SK-N-SH (cell line): ENCODE results near the gene PDIA5. TPM values are rescaled to one million over a fixed set of nuclear protein-coding genes. Genes with fewer than 3 reads are reported as not detected.

Source experiments
- CTCF ChIA-PET: fragments of 300-600, 350-600 bp; formaldehyde crosslinking; extraction: SDS; loops from one replicate; lab custom pipeline; 2021; lab: Yijun Ruan, JAX
- POLR2A ChIA-PET: fragments of 350-600 bp; sonication (Branson Sonifier 250); formaldehyde crosslinking; extraction: SDS; loops from one replicate; lab custom pipeline; 2020; ENCODE audit warnings: antibody characterized with exemption, inconsistent platforms; lab: Yijun Ruan, JAX
- DNase-seq: peaks from one replicate; pipeline ENCODE4 v3.0.0; 2012
- H2AFZ ChIP-seq: fragments of 200-600 bp; sonication (generic); 2 replicates; pipeline ENCODE4 v1.8.1; 2016; ENCODE audit warnings: antibody characterized with exemption, mild to moderate bottlenecking, low read depth
- H3F3A ChIP-seq: fragments of 200-600 bp; sonication (generic); replicated peaks from 2 replicates; pipeline ENCODE3; 2016; ENCODE audit warnings: antibody characterized with exemption, mild to moderate bottlenecking; ENCODE audit not compliant: insufficient read depth
- H3K27ac ChIP-seq, 2 experiments: fragments of 200-500 bp in 1 of 2; fragments of 200-600 bp in 1 of 2; sonication (Bioruptor generic) in 1 of 2; sonication (generic), shearing (Covaris generic) in 1 of 2; 2 replicates each; pipeline versions ENCODE4 v1.5.1 to v1.6.1; 2014 to 2016; ENCODE audit warnings: low read depth in 2 of 2, inconsistent platforms in 1 of 2, low read length in 1 of 2, mild to moderate bottlenecking in 1 of 2, mixed read lengths in 1 of 2
- H3K27me3 ChIP-seq: fragments of 200-600 bp; sonication (generic), shearing (Covaris generic); 2 replicates; pipeline ENCODE4 v1.6.1; 2016; ENCODE audit warnings: mixed run types; ENCODE audit not compliant: insufficient read depth
- H3K36me3 ChIP-seq, 2 experiments: fragments of 200-500 bp in 1 of 2; fragments of 200-600 bp in 1 of 2; sonication (Bioruptor generic) in 1 of 2; sonication (generic) in 1 of 2; replicated peaks in 1 of 2; 2 replicates each; pipeline versions ENCODE3 to v1.5.1; 2014 to 2016; ENCODE audit warnings: low read length in 1 of 2, mild to moderate bottlenecking in 1 of 2; ENCODE audit not compliant: insufficient read depth in 2 of 2, control insufficient read depth in 1 of 2
- H3K4me1 ChIP-seq, 2 experiments: fragments of 200-500 bp in 1 of 2; fragments of 200-600 bp in 1 of 2; sonication (Bioruptor generic) in 1 of 2; sonication (generic), shearing (Covaris generic) in 1 of 2; 2 replicates each; pipeline versions ENCODE4 v1.5.1 to v1.6.1; 2014 to 2016; ENCODE audit warnings: low read depth in 1 of 2, low read length in 1 of 2, mixed run types in 1 of 2; ENCODE audit not compliant: insufficient read depth in 2 of 2, control insufficient read depth in 1 of 2
- H3K4me2 ChIP-seq: fragments of 200-600 bp; sonication (generic), shearing (Covaris generic); 2 replicates; pipeline ENCODE4 v1.6.1; 2017; ENCODE audit warnings: mixed run types
- H3K4me3 ChIP-seq, 2 experiments: fragments of 200-500 bp in 1 of 2; fragments of 200-600 bp in 1 of 2; sonication (Bioruptor generic) in 1 of 2; sonication (generic), shearing (Covaris generic) in 1 of 2; 2 replicates each; pipeline versions ENCODE4 v1.5.1 to v1.8.1; 2014 to 2016; ENCODE audit warnings: low read depth in 2 of 2, inconsistent platforms in 1 of 2, low read length in 1 of 2, mild to moderate bottlenecking in 1 of 2, mixed read lengths in 1 of 2, moderate library complexity in 1 of 2
- H3K79me2 ChIP-seq: fragments of 200-600 bp; sonication (generic); 2 replicates; pipeline ENCODE4 v1.8.1; 2017; ENCODE audit warnings: mild to moderate bottlenecking; ENCODE audit not compliant: insufficient read depth
- H3K9ac ChIP-seq: fragments of 200-600 bp; sonication (generic); 2 replicates; pipeline ENCODE4 v1.6.1; 2017; ENCODE audit warnings: mixed run types
- H3K9me2 ChIP-seq: fragments of 200-600 bp; sonication (generic); 2 replicates; pipeline ENCODE4 v1.6.1; 2017; ENCODE audit warnings: mixed run types
- H3K9me3 ChIP-seq: fragments of 200-600 bp; sonication (generic); 2 replicates; pipeline ENCODE4 v1.6.1; 2017; ENCODE audit warnings: mixed run types, mild to moderate bottlenecking, moderate library complexity
- H4K20me1 ChIP-seq: fragments of 200-600 bp; sonication (generic); 2 replicates; pipeline ENCODE4 v1.6.1; 2017; ENCODE audit warnings: mild to moderate bottlenecking, mixed run types; ENCODE audit not compliant: insufficient read depth
- ELF1 ChIP-seq: IDR thresholded peaks from 2 replicates; pipeline ENCODE4 v1.4.0; 2012
- EP300 ChIP-seq, 2 experiments: IDR thresholded peaks; 2 replicates each; pipeline versions ENCODE4 v1.4.0 to v1.6.1; 2012; ENCODE audit warnings: borderline replicate concordance in 1 of 2, low read depth in 1 of 2, low read length in 1 of 2
- EZH2phosphoT487 ChIP-seq: fragments of 200-600 bp; sonication (generic); IDR thresholded peaks from 2 replicates; pipeline ENCODE4 v1.6.1; 2017; ENCODE audit warnings: low read depth, mixed run types, mild to moderate bottlenecking, antibody characterized with exemption, moderate library complexity, borderline replicate concordance
- FOXJ3 ChIP-seq: sonication (generic); formaldehyde crosslinking; IDR thresholded peaks from 2 replicates; pipeline ENCODE4 v1.5.1; 2020; ENCODE audit warnings: mild to moderate bottlenecking, missing genetic modification reagents
- IRF3 ChIP-seq: fragments of 150-350 bp; IDR thresholded peaks from 2 replicates; pipeline ENCODE4 v1.6.1; 2016; ENCODE audit warnings: mild to moderate bottlenecking, low read depth, low read length
- RCOR1 ChIP-seq: fragments of 150-350 bp; IDR thresholded peaks from 2 replicates; pipeline ENCODE4 v1.6.1; 2017; ENCODE audit warnings: antibody characterized with exemption, low read length
- REST ChIP-seq: IDR thresholded peaks from 2 replicates; pipeline ENCODE4 v1.6.1; 2012; ENCODE audit warnings: mild to moderate bottlenecking, low read depth, low read length, moderate library complexity
- TAF1 ChIP-seq: IDR thresholded peaks from 2 replicates; pipeline ENCODE4 v1.6.1; 2012; ENCODE audit warnings: low read depth, mild to moderate bottlenecking, low read length, moderate library complexity, borderline replicate concordance
- YY1 ChIP-seq: IDR thresholded peaks from 2 replicates; pipeline ENCODE4 v1.4.0; 2012; ENCODE audit warnings: low read depth, mild to moderate bottlenecking
- WGBS: methylation state at CpG from one replicate; pipeline ENCODE4 v1.1.6; 2017; ENCODE audit warnings: low lambda C conversion rate; 5-methylcytosine and 5-hydroxymethylcytosine counted together
- polyA plus RNA-seq, 3 experiments: library from polyadenylated mRNA; depleted of rRNA; stranded (reverse); fragments of >200 nt; gene quantifications; 2 replicates each; pipeline ENCODE4 v1.2.3, GENCODE V29; 2012

PDIA5 gene
- polyA plus RNA-seq, 1 of the 3 experiments (the other 2 are of a cell fraction): 28.6 TPM

- peak; percentile 25; the same call in 1 of the 2 replicates for TF ChIP-seq REST
- peak; percentile 68 for TF ChIP-seq TAF1
- TF ChIP-seq YY1: peak; percentile 61; the same call in 1 of the 2 replicates
- TF ChIP-seq RCOR1: 0 out of 2 replicates have a peak, but pooled peaks have one; percentile 27
Observed at GRCh38 chr3:123066896-123067688, at the start of gene PDIA5 (continued).

GRCh38 chr3:123018683-123019082 is 48.1 kb upstream of the PDIA5 start:
- Histone ChIP-seq H2AFZ (no peak overlapping the region), H3F3A (no peaks in the 10 kb centered on the region), H3K27ac (no peak overlapping the region), H3K9ac (no peak overlapping the region), H3K9me2 (no peaks in the 10 kb centered on the region), H4K20me1 (no peaks in the 10 kb centered on the region), H3K36me3 (no peaks in the 10 kb centered on the region), H3K4me2 (no peak overlapping the region), H3K27me3 (peaks cover 29% of the 10 kb centered on the region), H3K79me2 (no peaks in the 10 kb centered on the region), H3K9me3 (no peaks in the 10 kb centered on the region), H3K4me3 (no peak overlapping the region), H3K4me1 (no peaks in the 10 kb centered on the region; a peak in 1 of 4 replicates)
- ChIA-PET POLR2A (no interaction called here), CTCF (interaction anchor here (0.8 to 1.9 kb wide), 4 partner anchors 9 to 128 kb away, joined by 3 to 19 read pairs (median 4); partner anchors contain the start of gene SEMA5B)
- 36% methylated on average over 1 of the region's 1 CpG for WGBS
- no peak for DNase-seq
- TF ChIP-seq EP300 (IDR thresholded peaks at IDR 0.05; ENCODE audit: borderline replicate concordance in 1 of 2, low read depth in 1 of 2, low read length in 1 of 2) (no peak), FOXJ3 (CRISPR knock-in tag) (no peak), EZH2phosphoT487 (no peak), IRF3 (no peak), ELF1 (no peak)
